ENCODE measurements around the gene RSRC1. TPM values are rescaled to one million over a fixed set of nuclear protein-coding genes. Genes with fewer than 3 reads are reported as not detected.

The RSRC1 gene
- total and polyA plus RNA-seq, 2 of the 13 experiments (the other 11 are each of a cell fraction or from before 2014, with no cell fraction given): 4.9 to 63.0 TPM

DNA sequence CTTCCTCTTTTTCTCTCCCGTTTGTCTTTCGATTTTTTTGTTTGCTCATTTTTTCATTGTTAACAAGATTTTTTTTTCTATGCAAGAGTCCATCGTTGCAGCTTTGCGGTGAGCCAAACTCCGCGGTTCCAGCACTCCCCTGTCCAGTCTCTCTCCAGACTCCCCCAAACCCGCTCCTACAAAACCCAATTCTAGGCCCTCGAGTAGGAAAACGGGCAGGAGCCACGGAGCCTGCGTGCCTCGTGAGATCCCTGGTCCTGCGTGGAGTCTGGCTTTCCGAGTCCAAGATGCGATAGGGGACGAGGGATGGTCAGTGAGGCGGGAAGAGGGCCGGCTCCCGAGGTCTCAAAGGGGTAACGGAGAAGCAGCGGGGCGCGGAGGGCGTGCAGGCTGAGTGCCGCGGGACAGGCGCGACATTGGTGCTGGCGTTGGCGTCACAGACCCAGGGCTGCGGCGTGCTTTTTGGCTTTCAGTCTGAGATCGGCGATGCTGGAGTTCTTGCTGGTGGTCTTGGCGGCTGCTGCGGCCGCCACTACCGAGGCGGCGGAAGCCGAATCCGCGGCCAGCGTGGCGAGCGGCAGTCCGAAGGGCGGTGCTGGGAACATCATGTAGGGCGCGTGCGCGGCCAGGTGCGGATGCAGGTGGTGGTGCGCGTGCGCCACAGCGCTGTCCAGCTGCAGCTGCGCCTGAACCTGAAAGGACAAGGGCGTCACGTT is 12.1 kb upstream of the RSRC1 start (continued):
- TF ChIP-seq, protein P1, sequence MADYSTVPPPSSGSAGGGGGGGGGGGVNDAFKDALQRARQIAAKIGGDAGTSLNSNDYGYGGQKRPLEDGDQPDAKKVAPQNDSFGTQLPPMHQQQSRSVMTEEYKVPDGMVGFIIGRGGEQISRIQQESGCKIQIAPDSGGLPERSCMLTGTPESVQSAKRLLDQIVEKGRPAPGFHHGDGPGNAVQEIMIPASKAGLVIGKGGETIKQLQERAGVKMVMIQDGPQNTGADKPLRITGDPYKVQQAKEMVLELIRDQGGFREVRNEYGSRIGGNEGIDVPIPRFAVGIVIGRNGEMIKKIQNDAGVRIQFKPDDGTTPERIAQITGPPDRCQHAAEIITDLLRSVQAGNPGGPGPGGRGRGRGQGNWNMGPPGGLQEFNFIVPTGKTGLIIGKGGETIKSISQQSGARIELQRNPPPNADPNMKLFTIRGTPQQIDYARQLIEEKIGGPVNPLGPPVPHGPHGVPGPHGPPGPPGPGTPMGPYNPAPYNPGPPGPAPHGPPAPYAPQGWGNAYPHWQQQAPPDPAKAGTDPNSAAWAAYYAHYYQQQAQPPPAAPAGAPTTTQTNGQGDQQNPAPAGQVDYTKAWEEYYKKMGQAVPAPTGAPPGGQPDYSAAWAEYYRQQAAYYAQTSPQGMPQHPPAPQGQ (CRISPR knock-in tag; IDR thresholded peaks at IDR 0.05; ENCODE audit: borderline replicate concordance): no peak
- TF ChIP-seq, protein P2, sequence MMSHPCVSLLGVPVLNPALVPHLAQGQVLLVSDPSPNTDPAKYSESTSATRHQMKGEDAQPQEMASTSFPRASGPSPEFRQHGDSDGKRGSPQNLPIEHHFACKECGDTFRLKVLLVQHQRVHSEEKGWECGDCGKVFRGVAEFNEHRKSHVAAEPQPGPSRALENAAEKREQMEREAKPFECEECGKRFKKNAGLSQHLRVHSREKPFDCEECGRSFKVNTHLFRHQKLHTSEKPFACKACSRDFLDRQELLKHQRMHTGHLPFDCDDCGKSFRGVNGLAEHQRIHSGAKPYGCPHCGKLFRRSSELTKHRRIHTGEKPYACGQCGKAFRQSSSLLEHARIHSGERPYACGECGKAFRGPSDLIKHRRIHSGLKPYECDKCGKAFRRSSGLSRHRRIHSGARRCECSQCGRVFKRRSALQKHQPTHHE (CRISPR knock-in tag; IDR thresholded peaks at IDR 0.05; ENCODE audit: borderline replicate concordance): 0 out of 2 replicates have a peak, but pooled peaks have one; percentile 92
- no peak for TF ChIP-seq SCMH1 (CRISPR knock-in tag; IDR thresholded peaks at IDR 0.05; ENCODE audit: borderline replicate concordance)
- peak; percentile 68 for TF ChIP-seq KLF6 (CRISPR knock-in tag; IDR thresholded peaks at IDR 0.05)
- no peak for TF ChIP-seq NCOR1 (IDR thresholded peaks at IDR 0.05; ENCODE audit: borderline replicate concordance, low read length)
- TF ChIP-seq, protein P3, sequence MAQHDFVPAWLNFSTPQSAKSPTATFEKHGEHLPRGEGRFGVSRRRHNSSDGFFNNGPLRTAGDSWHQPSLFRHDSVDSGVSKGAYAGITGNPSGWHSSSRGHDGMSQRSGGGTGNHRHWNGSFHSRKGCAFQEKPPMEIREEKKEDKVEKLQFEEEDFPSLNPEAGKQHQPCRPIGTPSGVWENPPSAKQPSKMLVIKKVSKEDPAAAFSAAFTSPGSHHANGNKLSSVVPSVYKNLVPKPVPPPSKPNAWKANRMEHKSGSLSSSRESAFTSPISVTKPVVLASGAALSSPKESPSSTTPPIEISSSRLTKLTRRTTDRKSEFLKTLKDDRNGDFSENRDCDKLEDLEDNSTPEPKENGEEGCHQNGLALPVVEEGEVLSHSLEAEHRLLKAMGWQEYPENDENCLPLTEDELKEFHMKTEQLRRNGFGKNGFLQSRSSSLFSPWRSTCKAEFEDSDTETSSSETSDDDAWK (CRISPR knock-in tag; IDR thresholded peaks at IDR 0.05): no peak
- TF ChIP-seq ZNF17 (CRISPR knock-in tag; IDR thresholded peaks at IDR 0.05): no peak; the same call in 1 of the 2 replicates
- TF ChIP-seq ZNF143 (CRISPR knock-in tag; IDR thresholded peaks at IDR 0.05): peak; percentile 69
- peak; percentile 94 for TF ChIP-seq ZNF709 (CRISPR knock-in tag; IDR thresholded peaks at IDR 0.05)
- TF ChIP-seq, protein P4, sequence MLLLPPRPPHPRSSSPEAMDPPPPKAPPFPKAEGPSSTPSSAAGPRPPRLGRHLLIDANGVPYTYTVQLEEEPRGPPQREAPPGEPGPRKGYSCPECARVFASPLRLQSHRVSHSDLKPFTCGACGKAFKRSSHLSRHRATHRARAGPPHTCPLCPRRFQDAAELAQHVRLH (CRISPR knock-in tag; IDR thresholded peaks at IDR 0.05; ENCODE audit: borderline replicate concordance, low read depth): peak; percentile 88
- 0 out of 2 replicates have a peak, but pooled peaks have one; percentile 75 for TF ChIP-seq ZFP41 (CRISPR knock-in tag; IDR thresholded peaks at IDR 0.05; ENCODE audit: borderline replicate concordance)
- TF ChIP-seq, protein P5, sequence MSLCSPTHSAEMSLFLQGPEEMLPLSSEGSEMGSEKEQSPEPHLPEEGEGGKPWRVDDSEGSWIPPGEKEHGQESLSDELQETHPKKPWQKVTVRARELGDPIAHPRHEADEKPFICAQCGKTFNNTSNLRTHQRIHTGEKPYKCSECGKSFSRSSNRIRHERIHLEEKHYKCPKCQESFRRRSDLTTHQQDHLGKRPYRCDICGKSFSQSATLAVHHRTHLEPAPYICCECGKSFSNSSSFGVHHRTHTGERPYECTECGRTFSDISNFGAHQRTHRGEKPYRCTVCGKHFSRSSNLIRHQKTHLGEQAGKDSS (CRISPR knock-in tag; IDR thresholded peaks at IDR 0.05; ENCODE audit: borderline replicate concordance, low read depth): peak; percentile 79; the same call in 1 of the 2 replicates
- no peak; the same call in none of the 2 replicates for TF ChIP-seq ELF4 (CRISPR knock-in tag; IDR thresholded peaks at IDR 0.05; ENCODE audit: borderline replicate concordance)
- TF ChIP-seq, protein P6, sequence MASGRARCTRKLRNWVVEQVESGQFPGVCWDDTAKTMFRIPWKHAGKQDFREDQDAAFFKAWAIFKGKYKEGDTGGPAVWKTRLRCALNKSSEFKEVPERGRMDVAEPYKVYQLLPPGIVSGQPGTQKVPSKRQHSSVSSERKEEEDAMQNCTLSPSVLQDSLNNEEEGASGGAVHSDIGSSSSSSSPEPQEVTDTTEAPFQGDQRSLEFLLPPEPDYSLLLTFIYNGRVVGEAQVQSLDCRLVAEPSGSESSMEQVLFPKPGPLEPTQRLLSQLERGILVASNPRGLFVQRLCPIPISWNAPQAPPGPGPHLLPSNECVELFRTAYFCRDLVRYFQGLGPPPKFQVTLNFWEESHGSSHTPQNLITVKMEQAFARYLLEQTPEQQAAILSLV (CRISPR knock-in tag; IDR thresholded peaks at IDR 0.05; ENCODE audit: borderline replicate concordance): peak; percentile 79; the same call in 1 of the 2 replicates
- no peak for TF ChIP-seq ZNF550 (CRISPR knock-in tag; IDR thresholded peaks at IDR 0.05; ENCODE audit: borderline replicate concordance)
- TF ChIP-seq NCOA5 (CRISPR knock-in tag; IDR thresholded peaks at IDR 0.05): no peak
- TF ChIP-seq, protein P7, sequence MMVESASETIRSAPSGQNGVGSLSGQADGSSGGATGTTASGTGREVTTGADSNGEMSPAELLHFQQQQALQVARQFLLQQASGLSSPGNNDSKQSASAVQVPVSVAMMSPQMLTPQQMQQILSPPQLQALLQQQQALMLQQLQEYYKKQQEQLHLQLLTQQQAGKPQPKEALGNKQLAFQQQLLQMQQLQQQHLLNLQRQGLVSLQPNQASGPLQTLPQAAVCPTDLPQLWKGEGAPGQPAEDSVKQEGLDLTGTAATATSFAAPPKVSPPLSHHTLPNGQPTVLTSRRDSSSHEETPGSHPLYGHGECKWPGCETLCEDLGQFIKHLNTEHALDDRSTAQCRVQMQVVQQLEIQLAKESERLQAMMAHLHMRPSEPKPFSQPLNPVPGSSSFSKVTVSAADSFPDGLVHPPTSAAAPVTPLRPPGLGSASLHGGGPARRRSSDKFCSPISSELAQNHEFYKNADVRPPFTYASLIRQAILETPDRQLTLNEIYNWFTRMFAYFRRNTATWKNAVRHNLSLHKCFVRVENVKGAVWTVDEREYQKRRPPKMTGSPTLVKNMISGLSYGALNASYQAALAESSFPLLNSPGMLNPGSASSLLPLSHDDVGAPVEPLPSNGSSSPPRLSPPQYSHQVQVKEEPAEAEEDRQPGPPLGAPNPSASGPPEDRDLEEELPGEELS (CRISPR knock-in tag; IDR thresholded peaks at IDR 0.05): peak; percentile 56
- TF ChIP-seq, protein P8, sequence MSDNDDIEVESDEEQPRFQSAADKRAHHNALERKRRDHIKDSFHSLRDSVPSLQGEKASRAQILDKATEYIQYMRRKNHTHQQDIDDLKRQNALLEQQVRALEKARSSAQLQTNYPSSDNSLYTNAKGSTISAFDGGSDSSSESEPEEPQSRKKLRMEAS (IDR thresholded peaks at IDR 0.05): peak; percentile 98
- TF ChIP-seq KAT2B (IDR thresholded peaks at IDR 0.05; ENCODE audit: borderline replicate concordance, low read depth, low read length): no peak

All from HepG2 (cell line).